HG03175 (cell line): ENCODE data around the gene KRT73.

Experiments
- ATAC-seq: cut with Tn5 transposase; IDR thresholded peaks from one replicate; pipeline ENCODE4 v1.9.1; 2021; ENCODE audit warnings: mild to moderate bottlenecking, moderate library complexity; ENCODE audit not compliant: unreplicated experiment

KRT73 gene

GRCh38 chr12:52646613-52647012 is 28.3 kb upstream of the KRT73 start:
- ATAC-seq, result no peak

- no peak for ATAC-seq
Measured at GRCh38 chr12:52645982-52646381, 27.6 kb upstream of the KRT73 start.

GRCh38 chr12:52645120-52645761 is 26.9 kb upstream of the KRT73 start:
- ATAC-seq, result no peak

GRCh38 chr12:52644078-52644415 is 25.7 kb upstream of the KRT73 start:
- no peak for ATAC-seq

GRCh38 chr12:52643233-52644077 is 25.1 kb upstream of the KRT73 start:
- ATAC-seq, result no peak

- ATAC-seq, result no peak
Measured at GRCh38 chr12:52641468-52641867, 23.1 kb upstream of the KRT73 start.

- ATAC-seq, result no peak
Measured at GRCh38 chr12:52637299-52637698, 18.9 kb upstream of the KRT73 start.

GRCh38 chr12:52636592-52637258 is 18.4 kb upstream of the KRT73 start:
- ATAC-seq, result no peak

- ATAC-seq, result no peak
Measured at GRCh38 chr12:52636189-52636588, 17.8 kb upstream of the KRT73 start.

- ATAC-seq, result no peak
Measured at GRCh38 chr12:52634266-52635056, 16.1 kb upstream of the KRT73 start.

- no peak for ATAC-seq
Measured at GRCh38 chr12:52633383-52633782, 15.0 kb upstream of the KRT73 start.

GRCh38 chr12:52632656-52633055 is 14.3 kb upstream of the KRT73 start:
- ATAC-seq, result no peak

GRCh38 chr12:52631676-52632459 is 13.5 kb upstream of the KRT73 start:
- ATAC-seq, result no peak

- ATAC-seq, result no peak
Measured at GRCh38 chr12:52631264-52631663, 12.9 kb upstream of the KRT73 start.

GRCh38 chr12:52630599-52631200 is 12.3 kb upstream of the KRT73 start:
- ATAC-seq, result no peak

- no peak for ATAC-seq
Measured at GRCh38 chr12:52630008-52630500, 11.7 kb upstream of the KRT73 start.

- ATAC-seq, result no peak
Measured at GRCh38 chr12:52629281-52630007, 11.1 kb upstream of the KRT73 start.

- ATAC-seq, result no peak
Measured at GRCh38 chr12:52628841-52629240, 10.5 kb upstream of the KRT73 start.

- no peak for ATAC-seq
Measured at GRCh38 chr12:52628111-52628507, 9.8 kb upstream of the KRT73 start.
